ENCODE results near the gene CYP2D6. TPM values are rescaled to one million over a fixed set of nuclear protein-coding genes. Genes with fewer than 3 reads are reported as not detected.

Gene CYP2D6
- total and polyA plus RNA-seq, 2 of the 8 experiments (the other 6 are each of a cell fraction or from before 2014, with no cell fraction given): 0.93 to 1.7 TPM

DNA sequence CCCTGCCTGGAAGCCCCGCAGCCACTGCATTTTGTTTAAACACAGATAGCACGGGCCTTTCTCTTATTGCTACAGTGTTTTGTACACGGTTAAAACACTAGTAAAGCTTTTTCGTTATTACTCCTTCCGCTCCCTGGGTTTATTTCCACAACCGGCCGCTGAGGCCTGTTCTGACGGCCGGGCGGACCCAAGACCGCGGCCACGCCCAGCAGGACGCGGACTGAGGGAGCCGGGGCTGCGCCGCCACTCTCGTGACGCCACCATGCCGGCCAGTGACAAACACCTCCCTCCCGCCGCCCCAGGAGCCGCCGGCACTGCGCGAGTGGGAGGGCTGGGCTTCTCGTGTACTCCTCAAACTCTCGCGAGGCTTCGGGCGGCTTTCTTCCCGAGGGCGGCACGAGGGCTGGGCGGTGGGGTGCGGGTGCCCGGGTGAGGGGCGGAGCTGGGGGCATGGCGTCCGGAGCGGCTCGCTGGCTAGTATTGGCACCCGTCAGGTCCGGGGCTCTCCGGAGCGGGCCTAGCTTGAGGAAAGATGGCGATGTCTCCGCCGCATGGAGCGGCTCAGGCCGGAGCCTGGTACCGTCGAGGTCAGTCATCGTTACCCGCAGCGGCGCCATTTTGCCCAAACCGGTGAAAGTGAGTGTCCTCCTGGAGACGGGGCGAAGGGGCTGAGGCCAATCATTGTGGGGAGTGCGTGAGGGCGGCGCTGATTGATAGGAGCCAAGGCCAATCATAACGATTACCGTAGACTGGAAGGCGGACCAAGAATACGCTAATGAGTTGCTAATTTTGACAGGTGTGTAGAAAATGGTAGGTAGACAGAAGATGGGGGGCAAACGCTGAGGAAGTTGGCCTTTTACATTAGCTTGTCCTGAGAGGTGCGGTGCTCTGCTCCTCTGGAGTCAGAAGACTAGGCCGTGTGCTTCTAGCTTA lies 51.0 kb downstream of the CYP2D6 start, which contains the start of gene SMDT1:
Gene SMDT1, plus strand, starts transcription at position 382 of the 933 bp plus-strand sequence. Its CDS starts 69 bp downstream, at position 451.
- 2% methylated on average over 60 of the region's 71 CpGs; no CpG with 5 or more reads in 1 of the 2 experiments for WGBS, 2 experiments (ENCODE audit: extremely low coverage in 1 of 2, insufficient coverage in 1 of 2, insufficient read length in 1 of 2, insufficient replicate concordance in 2 of 2, low coverage in 1 of 2, low lambda C conversion rate in 2 of 2, missing lambda C conversion rate in 1 of 2)
- peaks cover 3% of the 10 kb centered on the region; the same call in 1 of the 2 replicates for H3K79me1 ChIP-seq (ENCODE audit: low read depth, low read length)
- H3K4me3 ChIP-seq (ENCODE audit: extremely low read depth in 1 of 4, insufficient read depth in 2 of 4, low read depth in 3 of 4, low read length in 4 of 4): peak within 1 kb of the TSS; percentile 65 to 87 (median 78)
- H3K23me2 ChIP-seq (ENCODE audit: low read depth, low read length): peaks cover 2% of the 10 kb centered on the region
- H3K4ac ChIP-seq (replicated peaks; ENCODE audit: insufficient read length, low read depth, low read length): no peak within 1 kb of the TSS
- H2AFZ ChIP-seq (ENCODE audit: low read length): no peak within 1 kb of the TSS
- no peak within 1 kb of the TSS for H2AK5ac ChIP-seq (ENCODE audit: low read depth, low read length)
- H2BK120ac ChIP-seq (replicated peaks; ENCODE audit: low read depth, low read length): no peak within 1 kb of the TSS
- no peak within 1 kb of the TSS for H2BK20ac ChIP-seq (ENCODE audit: low read length)
- DNase-seq (ENCODE audit: low read depth in 1 of 2, low spot score in 2 of 2) (peak; percentile 90 to 96), FAIRE-seq (peak; percentile 90)
- H2BK15ac ChIP-seq (ENCODE audit: low read length): no peak within 1 kb of the TSS
- peak within 1 kb of the TSS; percentile 82 to 86 for H3K4me2 ChIP-seq (ENCODE audit: insufficient read depth in 1 of 2, low read depth in 2 of 2, low read length in 2 of 2)
- peaks cover 0 to 4% (median 2%) of the 10 kb centered on the region in 4 experiments; a peak in 5 of 7 replicates for H3K4me1 ChIP-seq (replicated peaks in 1 of 4; ENCODE audit: control insufficient read depth in 3 of 4, insufficient read depth in 4 of 4, low read length in 3 of 4)
- no peaks in the 10 kb centered on the region for H3K9me3 ChIP-seq (ENCODE audit: insufficient read depth in 2 of 2, low read depth in 1 of 2, low read length in 1 of 2)
- no peaks in the 10 kb centered on the region for H4K20me1 ChIP-seq (replicated peaks in 1 of 2; ENCODE audit: control insufficient read depth in 1 of 2, insufficient read depth in 2 of 2, low read length in 2 of 2)
- no peak within 1 kb of the TSS for H3K23ac ChIP-seq (ENCODE audit: insufficient read length)
- ChIA-PET POLR2A (ENCODE audit: partially characterized antibody) (interaction anchor here (0.6 to 8.9 kb wide), 10 partner anchors 9 to 198 kb away, joined by 3 to 94 read pairs (median 4); partner anchors contain the start of genes NAGA and NDUFA6), CTCF (ENCODE audit: partially characterized antibody) (interaction anchor here (0.6 to 2.2 kb wide), 13 partner anchors 10 to 154 kb away, joined by 3 to 10 read pairs (median 4); partner anchors contain the start of gene NDUFA6)
- H2BK5ac ChIP-seq (ENCODE audit: low read depth, low read length): peak within 1 kb of the TSS; percentile 88; the same call in 1 of the 2 replicates
- H3K9ac ChIP-seq (replicated peaks in 1 of 4; ENCODE audit: extremely low read depth in 1 of 4, low read depth in 3 of 4, low read length in 3 of 4): peak within 1 kb of the TSS; percentile 88 to 96 (median 92)
- H4K8ac ChIP-seq (ENCODE audit: extremely low read depth, insufficient read depth, low read length): peak within 1 kb of the TSS; percentile 93
- H4K5ac ChIP-seq (ENCODE audit: insufficient read length, low read depth, low read length): peak within 1 kb of the TSS; percentile 69
- peaks cover 0 to 9% of the 10 kb centered on the region in 2 experiments; a peak in 2 of 4 replicates for H3K79me2 ChIP-seq (ENCODE audit: control insufficient read depth in 1 of 2, insufficient read depth in 2 of 2, low read length in 2 of 2)
- peaks cover 2 to 8% (median 4%) of the 10 kb centered on the region in 4 experiments; a peak in 3 of 8 replicates for H3K36me3 ChIP-seq (ENCODE audit: control insufficient read depth in 2 of 4, insufficient read depth in 4 of 4, low read length in 3 of 4)
- H2BK12ac ChIP-seq (ENCODE audit: low read depth, low read length): no peak within 1 kb of the TSS
- H4K91ac ChIP-seq (replicated peaks; ENCODE audit: insufficient read length, low read length): no peak within 1 kb of the TSS
- no peak within 1 kb of the TSS for H3K14ac ChIP-seq (ENCODE audit: insufficient read length)
- H3K27ac ChIP-seq (ENCODE audit: low read depth, low read length): peak within 1 kb of the TSS; percentile 90
- no peaks in the 10 kb centered on the region for H3K27me3 ChIP-seq (replicated peaks in 1 of 4; ENCODE audit: control insufficient read depth in 3 of 4, extremely low read depth in 1 of 4, insufficient read depth in 3 of 4, low read length in 3 of 4)
- H3K56ac ChIP-seq (replicated peaks; ENCODE audit: insufficient read length, low read depth, low read length): peak within 1 kb of the TSS; percentile 60
- H3K18ac ChIP-seq (ENCODE audit: extremely low read depth, low read length): peak within 1 kb of the TSS; percentile 62; the same call in 1 of the 2 replicates
- no peak for TF ChIP-seq JUN (IDR thresholded peaks at IDR 0.05; ENCODE audit: low read depth, low read length)
- TF ChIP-seq CHD2 (IDR thresholded peaks at IDR 0.05; ENCODE audit: low read length): peak; percentile 90
- TF ChIP-seq TAF1 (IDR thresholded peaks at IDR 0.05; ENCODE audit: low read depth, low read length): peak; percentile 94
- TF ChIP-seq SRF (IDR thresholded peaks at IDR 0.05; ENCODE audit: low read depth, low read length): no peak
- TF ChIP-seq TAF7 (optimal IDR thresholded peaks at IDR 0.05; ENCODE audit: borderline replicate concordance, low read depth, low read length): peak; percentile 12

Measured in H1 (cell line).